CD4-positive, alpha-beta T cell treated with Interleukin-6 at 100 ng/mL for 8 hours (primary cell): ENCODE results near the gene ERG28.
A peak's percentile ranks its signal among the peaks of the same experiment; 100 is the strongest.

Source experiments
- DNase-seq: peaks from one replicate; pipeline ENCODE4 v3.0.0-alpha.2; 2020; ENCODE audit warnings: mixed read lengths, low spot score

The ERG28 gene

DNA sequence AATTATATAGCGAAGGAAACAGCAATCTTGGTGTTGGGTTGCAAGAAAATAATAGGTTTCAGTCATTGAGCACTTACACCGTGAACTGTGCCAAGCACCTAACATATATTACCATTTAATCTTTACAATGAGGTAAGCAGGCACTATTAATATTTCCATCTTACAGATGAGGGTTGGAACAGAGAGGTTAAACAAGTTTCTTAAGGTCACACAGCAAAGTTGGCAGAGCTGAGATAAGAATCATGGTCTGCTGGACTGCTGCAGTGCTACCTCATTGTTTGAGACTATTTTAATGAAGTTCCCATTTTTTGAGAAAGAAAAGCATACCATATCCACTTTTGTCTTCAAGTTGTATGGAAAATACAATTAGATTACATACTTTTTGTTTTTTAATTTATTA lies 1.7 kb downstream of the ERG28 start:
- no peak for DNase-seq

DNA sequence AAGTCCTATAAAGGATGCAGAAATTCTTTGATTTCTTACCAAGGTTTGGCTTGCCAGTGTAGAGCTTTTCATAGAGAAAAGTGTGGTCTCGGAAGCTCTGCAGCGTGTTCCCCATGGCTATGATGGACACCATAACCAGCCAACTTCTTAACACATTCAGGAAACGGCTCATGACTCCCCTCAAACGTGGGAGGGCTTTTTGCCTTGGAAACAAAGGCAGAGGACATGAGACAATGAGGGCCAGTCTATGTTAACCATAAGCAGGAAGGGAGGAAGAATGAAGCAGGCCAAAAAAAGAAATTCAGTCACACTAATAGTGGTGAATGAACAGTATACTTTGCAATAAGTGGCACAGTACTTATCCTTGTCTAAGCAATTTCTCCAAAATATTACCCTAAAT lies 3.3 kb downstream of the ERG28 start:
- DNase-seq: no peak

- no peak for DNase-seq
These were observed 5.4 kb downstream of the ERG28 start for GRCh38 chr14:75655235-75655634.

GRCh38 chr14:75654127-75654732 lies 6.4 kb downstream of the ERG28 start:
- peak; percentile 77 for DNase-seq

DNA sequence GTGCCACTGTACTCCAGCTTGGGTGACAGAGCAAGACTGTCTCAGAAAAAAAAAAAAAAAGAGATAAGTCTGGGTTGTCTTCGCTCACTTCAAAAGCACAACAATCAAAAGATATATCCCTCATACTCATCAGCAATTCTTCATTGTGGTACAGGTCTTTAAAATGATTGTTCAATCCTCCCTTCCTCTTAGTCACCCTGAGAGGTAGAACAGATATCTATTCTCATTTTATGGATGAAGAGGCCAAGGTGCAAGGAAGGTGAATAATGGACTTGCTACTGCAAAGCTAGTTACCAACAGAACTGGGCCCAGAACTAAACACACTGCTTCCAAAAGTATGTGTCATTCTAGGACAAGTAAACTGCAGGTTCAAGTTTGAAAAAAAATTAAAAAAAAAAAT lies 7.1 kb downstream of the ERG28 start:
- DNase-seq: no peak

DNA sequence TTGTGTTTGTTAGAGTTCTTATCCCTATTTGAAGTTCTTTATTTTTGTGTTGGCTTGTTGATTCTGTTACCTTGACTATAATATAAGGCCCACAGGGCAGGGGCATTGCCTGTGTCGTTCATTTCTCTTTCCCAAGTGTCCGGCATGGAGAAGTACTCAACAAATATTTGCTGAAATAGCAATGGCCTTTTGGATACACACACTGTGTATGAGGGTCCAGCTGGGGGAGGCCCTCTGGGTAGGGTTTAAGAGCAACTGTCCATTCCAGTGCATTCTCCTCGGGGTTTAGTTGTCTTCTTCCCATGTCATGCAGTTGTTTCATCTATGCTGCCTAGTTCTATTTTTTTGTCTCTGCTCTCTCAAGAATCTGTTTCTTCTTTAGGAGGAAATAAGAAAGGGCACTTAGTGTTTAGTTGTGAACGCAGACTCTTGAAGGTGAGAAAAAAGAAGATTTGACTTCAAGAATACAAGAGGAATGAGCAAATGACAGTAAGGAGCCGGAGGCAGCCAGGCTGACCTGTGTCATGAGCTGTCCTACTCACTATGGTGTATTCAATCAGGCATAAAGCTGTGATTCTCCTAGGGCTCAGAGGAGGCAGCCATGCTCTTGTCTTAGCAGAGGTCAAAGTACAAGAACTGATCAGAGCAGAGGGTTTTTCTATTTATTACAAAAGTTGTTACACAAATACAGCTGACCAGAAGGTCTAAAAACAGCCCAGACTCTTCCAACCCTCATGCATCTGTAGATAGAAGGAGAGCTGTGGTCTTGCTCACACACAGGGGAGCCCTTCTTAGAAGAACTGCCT lies 10.2 kb downstream of the ERG28 start:
- DNase-seq: no peak

DNA sequence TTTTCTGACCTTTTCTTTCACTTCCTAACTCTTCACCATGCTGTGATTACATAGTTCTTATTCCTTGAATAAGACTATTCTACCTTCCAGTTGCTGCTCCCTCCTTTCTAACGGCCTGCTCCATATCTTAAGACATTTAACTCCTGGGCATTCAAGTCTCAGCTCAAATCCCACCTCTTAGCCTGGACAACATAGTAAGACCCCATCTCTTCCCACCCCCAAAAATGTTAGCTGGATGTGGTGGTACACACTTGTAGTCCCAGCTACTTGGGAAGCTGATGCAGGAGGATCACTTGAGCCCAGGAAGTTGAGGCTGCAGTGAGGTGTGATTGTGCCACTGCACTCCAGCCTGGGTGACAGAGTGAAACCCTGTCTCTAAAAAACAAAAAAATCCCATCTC lies 10.9 kb downstream of the ERG28 start:
- DNase-seq: no peak

DNA sequence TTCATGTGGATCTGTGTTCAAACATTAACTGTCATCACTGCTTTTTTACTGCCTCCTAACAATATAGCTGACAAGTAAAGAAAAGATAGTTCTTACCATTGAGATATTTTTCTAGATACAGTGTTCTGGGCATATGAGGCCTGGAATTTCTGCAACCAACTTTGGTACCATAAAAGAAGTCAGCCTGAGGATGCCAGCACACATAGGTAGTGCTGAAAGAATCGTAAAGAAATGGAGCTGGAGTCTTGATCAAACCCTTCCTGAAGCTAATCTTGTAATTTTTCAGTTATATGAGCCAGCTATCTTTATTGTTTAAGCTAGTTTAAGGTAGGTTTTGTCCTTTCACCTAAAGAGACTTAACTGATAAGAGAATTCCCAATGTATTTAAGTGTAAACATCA lies 11.3 kb downstream of the ERG28 start:
- no peak for DNase-seq

DNA sequence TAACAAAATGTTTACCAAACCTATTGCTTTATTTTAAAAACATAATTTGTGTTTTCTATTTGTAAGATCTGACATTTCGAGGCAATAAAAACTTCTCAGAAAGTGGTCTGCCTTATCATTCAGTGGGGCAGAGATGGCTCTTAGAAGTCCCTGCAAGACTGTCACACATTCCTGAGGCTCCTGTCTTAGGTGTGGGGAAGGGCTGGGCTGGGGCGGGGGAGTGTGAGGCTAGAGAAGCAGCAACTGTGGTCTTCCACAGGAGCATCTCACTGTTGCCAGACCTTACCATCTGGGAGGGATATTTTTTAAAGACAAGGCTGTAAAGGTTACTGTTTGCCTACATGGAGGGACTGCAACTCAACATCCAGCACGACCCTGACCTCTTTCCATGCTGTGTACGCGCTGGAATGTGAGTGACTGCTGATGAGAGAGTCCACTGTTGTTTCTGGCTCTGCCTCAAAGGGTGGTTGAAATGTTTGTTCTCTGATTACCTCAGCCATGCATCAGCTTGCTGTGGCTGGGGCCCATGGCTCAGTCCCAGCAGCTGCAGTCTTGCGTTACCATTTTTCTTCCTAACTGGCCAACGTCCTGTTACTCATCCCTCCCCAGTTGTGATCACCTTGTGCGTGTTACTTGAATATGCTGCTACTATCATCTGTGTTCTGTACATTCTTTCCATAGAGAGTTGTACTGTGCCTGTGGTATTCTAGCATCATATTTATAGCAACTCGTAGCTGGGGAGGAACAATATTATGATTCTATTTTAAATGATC lies 12.4 kb downstream of the ERG28 start:
- DNase-seq: no peak

DNA sequence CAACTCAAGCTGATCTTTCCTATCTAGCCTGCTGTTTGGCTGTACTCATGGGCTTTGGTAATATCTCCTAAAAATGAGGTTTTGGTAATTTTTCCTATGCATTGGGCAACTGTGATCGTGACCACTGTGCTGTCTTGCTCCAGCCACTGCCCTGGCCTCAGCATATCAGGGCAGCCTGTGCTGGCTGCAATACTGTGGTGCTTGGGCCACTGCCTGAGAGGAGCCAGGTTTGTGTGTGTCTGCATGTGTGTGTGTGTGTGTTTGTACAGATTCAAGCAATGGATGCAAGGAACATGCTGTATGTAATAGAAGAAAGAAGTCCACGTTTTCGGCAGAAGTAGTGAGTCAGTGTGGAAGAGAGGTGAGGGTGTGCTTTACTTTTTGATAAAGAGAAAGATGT lies 13.0 kb downstream of the ERG28 start:
- no peak for DNase-seq

DNA sequence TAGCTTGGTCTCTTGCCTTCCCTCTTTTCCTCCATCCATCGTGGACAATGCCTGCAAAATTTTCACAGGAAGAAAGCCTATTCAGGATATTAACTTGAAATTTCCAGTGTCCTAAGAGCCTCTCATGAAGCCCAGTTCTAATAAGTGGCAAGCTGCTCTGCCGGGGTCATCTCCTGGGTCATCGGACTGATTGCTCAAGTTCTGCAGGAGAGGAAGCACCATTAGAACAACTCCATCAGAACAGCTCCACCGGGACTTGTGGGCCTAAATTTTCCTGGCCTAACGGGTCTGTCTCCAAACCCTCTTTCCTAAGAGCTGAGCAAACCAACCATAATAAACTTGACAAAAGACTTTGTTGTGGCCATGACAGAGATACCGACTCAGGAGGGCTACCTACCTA lies 13.9 kb downstream of the ERG28 start:
- DNase-seq: no peak

- no peak for DNase-seq
These were observed 15.6 kb downstream of the ERG28 start for GRCh38 chr14:75645056-75645455.

- DNase-seq: no peak
These were observed 16.7 kb downstream of the ERG28 start for GRCh38 chr14:75643985-75644384.

DNA sequence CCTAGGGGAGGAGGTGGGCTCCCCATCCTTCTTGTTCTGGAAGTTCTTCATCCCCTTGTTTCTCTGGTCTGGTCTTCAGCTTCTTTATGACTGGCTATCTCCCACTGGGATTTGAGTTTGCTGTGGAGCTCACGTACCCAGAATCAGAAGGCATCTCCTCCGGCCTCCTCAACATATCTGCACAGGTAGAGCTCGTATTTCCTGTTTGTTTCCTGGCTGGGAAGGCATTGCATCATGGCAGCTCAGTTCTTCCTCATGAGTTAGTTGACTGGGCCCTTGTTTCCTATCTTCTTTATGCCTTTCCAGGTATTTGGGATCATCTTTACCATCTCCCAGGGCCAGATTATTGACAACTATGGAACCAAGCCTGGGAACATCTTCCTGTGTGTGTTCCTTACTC lies 19.8 kb downstream of the ERG28 start:
- DNase-seq: no peak

GRCh38 chr14:75636100-75636692 lies 24.5 kb downstream of the ERG28 start:
- no peak for DNase-seq

DNA sequence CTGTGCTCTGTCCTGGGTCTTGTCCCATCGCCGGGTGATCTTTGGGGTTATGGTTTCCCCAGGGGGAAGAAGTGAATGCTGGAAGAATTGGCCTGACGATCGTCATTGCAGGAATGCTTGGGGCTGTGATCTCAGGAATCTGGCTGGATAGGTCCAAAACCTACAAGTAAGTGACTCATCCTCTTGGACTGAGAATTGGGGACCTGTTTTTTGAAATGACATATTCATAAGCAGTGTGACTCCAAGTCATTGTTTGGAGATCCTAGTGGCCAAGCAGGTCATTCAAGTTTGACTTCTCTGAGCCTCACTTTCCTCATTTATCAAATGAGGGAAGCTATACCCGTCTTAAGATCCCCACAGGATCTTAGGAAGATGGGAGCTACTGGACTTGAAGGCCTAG lies 25.8 kb downstream of the ERG28 start:
- no peak for DNase-seq

DNA sequence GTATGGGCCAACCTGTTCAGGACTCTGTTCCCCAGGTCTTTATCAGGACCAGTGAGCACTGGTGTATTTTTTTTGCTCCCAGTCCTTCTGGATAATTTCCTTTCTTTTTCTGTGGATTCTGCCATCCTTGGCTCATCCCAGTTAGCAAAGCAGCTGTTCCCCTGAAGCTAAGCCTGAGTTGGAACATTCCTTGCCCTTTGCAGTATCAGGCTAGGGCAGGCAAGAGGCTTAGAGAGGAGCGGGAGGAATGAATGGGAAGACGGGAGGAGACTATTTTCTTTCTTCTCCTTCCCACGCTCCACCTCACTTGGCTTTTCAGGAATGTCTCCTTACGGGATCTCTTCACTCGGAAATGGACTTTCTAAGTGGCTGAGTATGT lies 29.2 kb downstream of the ERG28 start:
- DNase-seq: no peak

- DNase-seq: no peak
These were observed 29.8 kb downstream of the ERG28 start for GRCh38 chr14:75630695-75631452.

- DNase-seq: no peak
These were observed 31.9 kb downstream of the ERG28 start for GRCh38 chr14:75628816-75629215.

- no peak for DNase-seq
These were observed 33.3 kb downstream of the ERG28 start for GRCh38 chr14:75627406-75627805.

GRCh38 chr14:75626863-75627262 lies 33.8 kb downstream of the ERG28 start:
- no peak for DNase-seq

- DNase-seq: no peak
These were observed 34.3 kb downstream of the ERG28 start for GRCh38 chr14:75626396-75626795.
